ENCODE results near the gene PDZK1.
"Not testable (repeated sequence)": the region's sequence is repeated elsewhere in the genome, so short reads cannot be mapped to it uniquely, and the experiment has no call there.

PDZK1 gene

DNA sequence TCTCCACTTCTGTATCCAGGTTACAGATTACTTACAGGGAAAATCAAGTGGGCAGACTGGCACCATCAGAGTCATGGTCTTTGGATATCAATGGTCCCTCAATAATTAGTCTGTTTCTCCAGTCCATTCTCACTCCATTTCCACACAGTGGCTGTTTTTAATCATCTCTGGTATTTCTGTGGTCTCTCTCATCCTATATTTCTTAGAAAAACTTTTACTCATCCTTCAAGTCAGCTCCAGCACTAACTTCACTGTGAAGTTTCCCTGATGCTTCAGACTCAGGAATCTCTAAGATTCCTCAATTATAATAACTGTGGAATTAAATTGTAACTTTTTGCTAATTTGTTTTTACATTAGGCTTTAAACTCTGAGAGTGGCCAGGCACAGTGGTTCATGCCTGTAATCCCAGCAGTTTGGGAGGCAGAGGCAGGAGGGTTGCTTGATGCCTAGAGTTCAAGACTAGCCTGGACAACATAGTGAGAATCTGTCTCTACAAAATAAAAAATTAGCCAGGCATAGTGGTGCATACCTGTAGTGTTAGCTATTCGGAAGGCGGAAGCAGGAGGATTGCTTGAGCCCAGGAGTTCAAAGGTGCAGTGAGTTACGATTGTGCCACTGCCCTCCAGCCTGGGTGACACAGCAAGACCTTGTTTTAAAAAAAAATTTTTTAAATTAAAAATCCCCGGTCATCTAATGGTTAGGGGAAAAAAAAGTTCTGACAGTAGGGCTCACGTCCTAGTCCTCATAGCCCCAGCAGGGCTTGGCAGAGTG is 22.7 kb upstream of the PDZK1 start:
- Histone ChIP-seq H4K20me1 (ENCODE audit: insufficient read depth) (no peaks in the 10 kb centered on the region), H2AFZ (ENCODE audit: low read depth) (no peak overlapping the region), H3K4me2 (no peak overlapping the region), H3K4me1 (ENCODE audit: low read depth, poor library complexity, severe bottlenecking) (no peaks in the 10 kb centered on the region), H3K79me2 (ENCODE audit: insufficient read depth, low read depth) (no peaks in the 10 kb centered on the region), H3K27me3 (ENCODE audit: insufficient read depth, low read depth) (no peaks in the 10 kb centered on the region), H3K9ac (no peak overlapping the region), H3K27ac (no peak overlapping the region), H3K4me3 (IDR thresholded peaks at IDR 0.05; ENCODE audit: insufficient read depth, low read depth, low read length) (no peak overlapping the region), H3K36me3 (ENCODE audit: insufficient read depth) (no peaks in the 10 kb centered on the region)
- 0 out of 2 replicates have a peak, but pooled peaks have one; percentile 11 for TF ChIP-seq CTCF (conservative IDR thresholded peaks at IDR 0.05; ENCODE audit: low read depth, low read length)

GRCh38 chr1:145729196-145729595 is 22.0 kb upstream of the PDZK1 start:
- Histone ChIP-seq H3K27me3 (ENCODE audit: insufficient read depth, low read depth) (no peaks in the 10 kb centered on the region), H3K36me3 (ENCODE audit: insufficient read depth) (no peaks in the 10 kb centered on the region), H3K4me2 (no peak overlapping the region), H3K4me3 (IDR thresholded peaks at IDR 0.05; ENCODE audit: insufficient read depth, low read depth, low read length) (no peak overlapping the region), H3K79me2 (ENCODE audit: insufficient read depth, low read depth) (no peaks in the 10 kb centered on the region), H2AFZ (ENCODE audit: low read depth) (no peak overlapping the region), H3K4me1 (ENCODE audit: low read depth, poor library complexity, severe bottlenecking) (no peaks in the 10 kb centered on the region), H3K9ac (no peak overlapping the region), H4K20me1 (ENCODE audit: insufficient read depth) (no peaks in the 10 kb centered on the region), H3K27ac (no peak overlapping the region)
- TF ChIP-seq CTCF (conservative IDR thresholded peaks at IDR 0.05; ENCODE audit: low read depth, low read length), result no peak

DNA sequence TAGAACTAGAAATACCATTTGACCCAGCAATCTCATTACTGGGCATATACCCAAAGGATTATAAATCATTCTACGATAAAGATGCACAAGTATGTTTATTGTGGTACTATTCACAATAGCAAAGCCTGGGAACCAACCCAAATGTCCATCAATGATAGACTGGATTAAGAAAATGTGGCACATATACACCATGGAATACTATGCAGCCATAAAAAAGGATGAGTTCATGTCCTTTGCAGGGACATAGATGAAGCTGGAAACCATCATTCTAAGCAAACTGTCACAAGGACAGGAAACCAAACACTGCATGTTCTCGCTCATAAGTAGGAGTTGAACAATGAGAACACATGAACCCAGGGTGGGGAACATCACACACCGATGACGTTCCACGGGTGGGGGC is 19.0 kb upstream of the PDZK1 start:
- H4K20me1 ChIP-seq (ENCODE audit: insufficient read depth); H3K36me3 ChIP-seq (ENCODE audit: insufficient read depth); H3K4me3 ChIP-seq (IDR thresholded peaks at IDR 0.05; ENCODE audit: insufficient read depth, low read depth, low read length); H3K9ac ChIP-seq; H2AFZ ChIP-seq (ENCODE audit: low read depth); H3K79me2 ChIP-seq (ENCODE audit: insufficient read depth, low read depth); H3K4me2 ChIP-seq; H3K27ac ChIP-seq; H3K27me3 ChIP-seq (ENCODE audit: insufficient read depth, low read depth): not testable (repeated sequence)
- peaks cover 12% of the 10 kb centered on the region for H3K4me1 ChIP-seq (ENCODE audit: low read depth, poor library complexity, severe bottlenecking)

DNA sequence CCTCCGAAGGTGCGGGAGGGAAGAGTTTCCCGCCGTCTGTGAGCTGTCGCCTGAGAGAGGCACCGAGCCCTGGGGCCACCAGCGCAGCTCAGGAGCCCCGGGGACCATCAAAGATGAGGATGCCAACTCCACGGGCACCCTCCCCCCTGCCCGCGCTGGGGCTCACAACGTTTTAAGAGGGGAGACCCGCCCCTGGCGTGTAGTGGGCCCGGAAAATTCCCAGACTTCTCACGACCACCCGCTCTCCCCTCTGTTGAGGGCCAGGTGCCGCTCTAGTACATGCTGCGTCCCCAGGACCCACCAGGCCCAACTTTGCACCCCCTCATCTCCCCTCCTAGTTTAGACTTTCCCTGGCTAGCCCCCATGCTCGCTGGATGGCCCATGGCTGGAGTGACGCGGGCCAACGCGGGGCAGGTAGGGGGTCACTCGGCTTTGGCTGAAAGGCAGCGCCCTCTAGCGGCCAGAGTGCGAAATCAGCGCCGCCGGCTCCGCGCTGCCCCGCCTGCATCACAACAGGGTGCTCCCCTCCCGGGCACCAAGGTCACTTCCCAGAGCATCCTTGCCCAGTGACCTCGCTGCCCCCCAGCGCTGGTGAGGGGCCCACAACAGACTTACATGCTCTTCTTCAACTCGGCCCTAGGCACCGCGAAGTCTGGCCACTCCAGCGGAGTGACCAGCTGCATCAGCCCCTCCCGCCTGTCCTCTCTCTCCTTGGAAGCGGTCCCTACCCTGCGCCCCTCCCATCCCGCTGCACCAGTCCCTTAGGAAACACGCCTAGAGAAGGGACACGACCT is 13.9 kb upstream of the PDZK1 start:
- H3K79me2 ChIP-seq (ENCODE audit: insufficient read depth, low read depth), result no peaks in the 10 kb centered on the region
- peak overlapping the region; percentile 67 for H3K4me3 ChIP-seq (IDR thresholded peaks at IDR 0.05; ENCODE audit: insufficient read depth, low read depth, low read length)
- H3K36me3 ChIP-seq (ENCODE audit: insufficient read depth), result no peaks in the 10 kb centered on the region
- H3K4me1 ChIP-seq (ENCODE audit: low read depth, poor library complexity, severe bottlenecking), result peaks cover 31% of the 10 kb centered on the region
- peak overlapping the region; percentile 62 for H2AFZ ChIP-seq (ENCODE audit: low read depth)
- peak; percentile 100 for TF ChIP-seq CTCF (conservative IDR thresholded peaks at IDR 0.05; ENCODE audit: low read depth, low read length)
- H3K27me3 ChIP-seq (ENCODE audit: insufficient read depth, low read depth), result no peaks in the 10 kb centered on the region
- no peak overlapping the region for H3K9ac ChIP-seq
- H3K4me2 ChIP-seq, result peak overlapping the region; percentile 45
- no peak overlapping the region for H3K27ac ChIP-seq
- H4K20me1 ChIP-seq (ENCODE audit: insufficient read depth), result no peaks in the 10 kb centered on the region

- Histone ChIP-seq H3K36me3 (ENCODE audit: insufficient read depth) (no peaks in the 10 kb centered on the region), H3K4me3 (IDR thresholded peaks at IDR 0.05; ENCODE audit: insufficient read depth, low read depth, low read length) (peak overlapping the region; percentile 67), H3K27ac (no peak overlapping the region), H3K4me1 (ENCODE audit: low read depth, poor library complexity, severe bottlenecking) (peaks cover 31% of the 10 kb centered on the region), H3K4me2 (no peak overlapping the region), H3K27me3 (ENCODE audit: insufficient read depth, low read depth) (no peaks in the 10 kb centered on the region), H4K20me1 (ENCODE audit: insufficient read depth) (no peaks in the 10 kb centered on the region), H3K9ac (no peak overlapping the region), H3K79me2 (ENCODE audit: insufficient read depth, low read depth) (no peaks in the 10 kb centered on the region), H2AFZ (ENCODE audit: low read depth) (peak overlapping the region; percentile 62)
- no peak for TF ChIP-seq CTCF (conservative IDR thresholded peaks at IDR 0.05; ENCODE audit: low read depth, low read length)
Measured at GRCh38 chr1:145720556-145720877, 13.3 kb upstream of the PDZK1 start.

Data from KMS-11 (cell line).